ENCODE data around the gene MSI2.

Gene MSI2

GRCh38 chr17:57636985-57637665 lies 380.8 kb downstream of the MSI2 start:
- H3K9ac ChIP-seq (ENCODE audit: insufficient read length, low read depth), result no peak overlapping the region
- DNase-seq (ENCODE audit: low read depth, low spot score), result no peak
- no peaks in the 10 kb centered on the region for H3K27me3 ChIP-seq (ENCODE audit: insufficient read depth, insufficient read length)
- TF ChIP-seq ZNF274 (IDR thresholded peaks at IDR 0.05; ENCODE audit: low read depth, low read length) (no peak), SUZ12 (IDR thresholded peaks at IDR 0.05; ENCODE audit: extremely low read depth, insufficient read depth, insufficient read length) (no peak), YY1 (IDR thresholded peaks at IDR 0.05; ENCODE audit: insufficient read depth, insufficient read length) (no peak)
- H3K4me3 ChIP-seq (ENCODE audit: insufficient read length, low read depth), result no peak overlapping the region
- no peaks in the 10 kb centered on the region for H3K9me3 ChIP-seq (ENCODE audit: insufficient read depth, low read length)
- peaks cover 6% of the 10 kb centered on the region for H3K4me1 ChIP-seq (ENCODE audit: insufficient read depth, insufficient read length)
- H3K36me3 ChIP-seq (ENCODE audit: insufficient read depth, insufficient read length, low read length), result peaks cover 10% of the 10 kb centered on the region

DNA sequence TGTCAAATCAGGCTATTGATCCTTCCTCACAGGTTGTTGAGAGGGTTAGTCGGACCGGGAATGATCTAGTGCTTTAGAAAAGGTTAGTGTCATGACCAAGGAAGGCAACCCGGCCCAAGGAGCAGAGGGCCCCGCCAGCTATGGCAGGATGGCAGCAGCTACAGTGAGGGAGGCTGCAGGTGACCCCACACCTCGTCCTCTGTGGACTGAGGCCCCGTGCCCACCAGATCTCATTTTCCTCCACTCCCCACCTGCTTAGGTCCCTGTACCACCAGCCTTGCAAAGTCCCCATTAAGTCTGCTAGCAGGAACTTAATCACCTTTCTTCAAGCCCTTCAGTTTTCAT lies 381.3 kb downstream of the MSI2 start:
- no peak overlapping the region for H3K9ac ChIP-seq (ENCODE audit: insufficient read length, low read depth)

DNA sequence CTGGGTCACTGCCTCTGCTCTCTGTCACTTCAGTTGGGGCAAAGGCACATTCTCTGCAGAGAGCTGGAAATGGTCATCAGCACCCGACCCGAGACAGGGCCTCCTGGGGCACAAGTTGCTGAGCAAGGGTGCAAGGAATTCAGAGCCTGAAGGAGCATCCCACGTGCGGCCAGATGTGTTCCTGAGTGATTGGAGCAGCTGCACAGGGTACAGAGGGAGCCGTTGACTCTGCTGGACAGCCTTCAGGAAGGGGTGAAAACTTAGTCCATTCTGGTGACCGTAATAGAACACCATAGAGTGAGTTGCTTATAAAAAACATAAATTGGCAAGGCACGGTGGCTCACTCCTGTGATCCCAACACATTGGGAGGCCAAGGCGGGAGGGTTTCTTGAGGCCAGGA lies 382.0 kb downstream of the MSI2 start:
- Histone ChIP-seq H3K27me3 (ENCODE audit: insufficient read depth, insufficient read length) (no peaks in the 10 kb centered on the region), H3K9me3 (ENCODE audit: insufficient read depth, low read length) (no peaks in the 10 kb centered on the region), H3K36me3 (ENCODE audit: insufficient read depth, insufficient read length, low read length) (peaks cover 7% of the 10 kb centered on the region), H3K4me1 (ENCODE audit: insufficient read depth, insufficient read length) (peaks cover 12% of the 10 kb centered on the region), H3K9ac (ENCODE audit: insufficient read length, low read depth) (no peak overlapping the region), H3K4me3 (ENCODE audit: insufficient read length, low read depth) (no peak overlapping the region)
- TF ChIP-seq ZNF274 (IDR thresholded peaks at IDR 0.05; ENCODE audit: low read depth, low read length), result no peak
- TF ChIP-seq SUZ12 (IDR thresholded peaks at IDR 0.05; ENCODE audit: extremely low read depth, insufficient read depth, insufficient read length), result no peak
- no peak for TF ChIP-seq YY1 (IDR thresholded peaks at IDR 0.05; ENCODE audit: insufficient read depth, insufficient read length)
- no peak for DNase-seq (ENCODE audit: low read depth, low spot score)

More for the DNA sequence above, 381.3 kb downstream of the MSI2 start:
- Histone ChIP-seq H3K27me3 (ENCODE audit: insufficient read depth, insufficient read length) (no peaks in the 10 kb centered on the region), H3K36me3 (ENCODE audit: insufficient read depth, insufficient read length, low read length) (peaks cover 5% of the 10 kb centered on the region), H3K4me3 (ENCODE audit: insufficient read length, low read depth) (no peak overlapping the region), H3K9me3 (ENCODE audit: insufficient read depth, low read length) (no peaks in the 10 kb centered on the region), H3K4me1 (ENCODE audit: insufficient read depth, insufficient read length) (peaks cover 6% of the 10 kb centered on the region)
- no peak for DNase-seq (ENCODE audit: low read depth, low spot score)
- TF ChIP-seq YY1 (IDR thresholded peaks at IDR 0.05; ENCODE audit: insufficient read depth, insufficient read length) (no peak), SUZ12 (IDR thresholded peaks at IDR 0.05; ENCODE audit: extremely low read depth, insufficient read depth, insufficient read length) (no peak), ZNF274 (IDR thresholded peaks at IDR 0.05; ENCODE audit: low read depth, low read length) (no peak)

GRCh38 chr17:57639381-57639780 lies 383.1 kb downstream of the MSI2 start:
- DNase-seq (ENCODE audit: low read depth, low spot score), result no peak
- no peak for TF ChIP-seq ZNF274 (IDR thresholded peaks at IDR 0.05; ENCODE audit: low read depth, low read length)
- no peak for TF ChIP-seq YY1 (IDR thresholded peaks at IDR 0.05; ENCODE audit: insufficient read depth, insufficient read length)
- TF ChIP-seq SUZ12 (IDR thresholded peaks at IDR 0.05; ENCODE audit: extremely low read depth, insufficient read depth, insufficient read length), result no peak
- no peak overlapping the region for H3K9ac ChIP-seq (ENCODE audit: insufficient read length, low read depth)
- peaks cover 13% of the 10 kb centered on the region for H3K4me1 ChIP-seq (ENCODE audit: insufficient read depth, insufficient read length)
- H3K4me3 ChIP-seq (ENCODE audit: insufficient read length, low read depth), result no peak overlapping the region
- H3K27me3 ChIP-seq (ENCODE audit: insufficient read depth, insufficient read length), result no peaks in the 10 kb centered on the region
- H3K9me3 ChIP-seq (ENCODE audit: insufficient read depth, low read length), result no peaks in the 10 kb centered on the region
- H3K36me3 ChIP-seq (ENCODE audit: insufficient read depth, insufficient read length, low read length), result peaks cover 8% of the 10 kb centered on the region

DNA sequence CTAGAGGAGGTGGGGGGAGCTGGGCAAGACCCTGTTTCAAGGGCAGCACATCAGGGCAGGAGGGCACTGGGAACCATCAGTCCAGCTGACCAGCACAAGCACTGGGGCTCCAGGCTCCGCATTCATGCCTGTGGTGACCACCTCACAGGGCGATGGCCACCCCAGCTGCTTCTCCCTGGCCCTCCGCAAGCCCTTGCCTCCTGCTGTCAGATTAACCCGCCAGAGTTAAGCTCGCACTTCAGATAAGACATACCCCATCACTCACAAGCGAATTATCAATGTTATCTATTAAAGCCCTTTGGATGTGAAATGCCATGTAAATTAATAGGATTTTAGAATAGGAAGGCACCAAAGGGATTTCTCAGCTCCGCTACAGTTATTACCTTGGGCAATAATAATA lies 383.8 kb downstream of the MSI2 start:
- no peak overlapping the region for H3K9ac ChIP-seq (ENCODE audit: insufficient read length, low read depth)
- H3K4me1 ChIP-seq (ENCODE audit: insufficient read depth, insufficient read length), result peaks cover 13% of the 10 kb centered on the region
- TF ChIP-seq YY1 (IDR thresholded peaks at IDR 0.05; ENCODE audit: insufficient read depth, insufficient read length) (no peak), ZNF274 (IDR thresholded peaks at IDR 0.05; ENCODE audit: low read depth, low read length) (no peak), SUZ12 (IDR thresholded peaks at IDR 0.05; ENCODE audit: extremely low read depth, insufficient read depth, insufficient read length) (no peak)
- H3K27me3 ChIP-seq (ENCODE audit: insufficient read depth, insufficient read length), result no peaks in the 10 kb centered on the region
- H3K9me3 ChIP-seq (ENCODE audit: insufficient read depth, low read length), result no peaks in the 10 kb centered on the region
- H3K4me3 ChIP-seq (ENCODE audit: insufficient read length, low read depth), result no peak overlapping the region
- peaks cover 8% of the 10 kb centered on the region for H3K36me3 ChIP-seq (ENCODE audit: insufficient read depth, insufficient read length, low read length)
- DNase-seq (ENCODE audit: low read depth, low spot score), result no peak

- peaks cover 6% of the 10 kb centered on the region for H3K36me3 ChIP-seq (ENCODE audit: insufficient read depth, insufficient read length, low read length)
- no peaks in the 10 kb centered on the region for H3K27me3 ChIP-seq (ENCODE audit: insufficient read depth, insufficient read length)
- DNase-seq (ENCODE audit: low read depth, low spot score), result no peak
- no peak overlapping the region for H3K9ac ChIP-seq (ENCODE audit: insufficient read length, low read depth)
- H3K9me3 ChIP-seq (ENCODE audit: insufficient read depth, low read length), result no peaks in the 10 kb centered on the region
- H3K4me3 ChIP-seq (ENCODE audit: insufficient read length, low read depth), result no peak overlapping the region
- TF ChIP-seq SUZ12 (IDR thresholded peaks at IDR 0.05; ENCODE audit: extremely low read depth, insufficient read depth, insufficient read length), result no peak
- TF ChIP-seq ZNF274 (IDR thresholded peaks at IDR 0.05; ENCODE audit: low read depth, low read length), result no peak
- no peak for TF ChIP-seq YY1 (IDR thresholded peaks at IDR 0.05; ENCODE audit: insufficient read depth, insufficient read length)
- peaks cover 7% of the 10 kb centered on the region for H3K4me1 ChIP-seq (ENCODE audit: insufficient read depth, insufficient read length)
These were observed 385.4 kb downstream of the MSI2 start for GRCh38 chr17:57641761-57642160.

- Histone ChIP-seq H3K9me3 (ENCODE audit: insufficient read depth, low read length) (no peaks in the 10 kb centered on the region), H3K9ac (ENCODE audit: insufficient read length, low read depth) (peak overlapping the region; percentile 18), H3K4me1 (ENCODE audit: insufficient read depth, insufficient read length) (peaks cover 7% of the 10 kb centered on the region), H3K27me3 (ENCODE audit: insufficient read depth, insufficient read length) (no peaks in the 10 kb centered on the region), H3K36me3 (ENCODE audit: insufficient read depth, insufficient read length, low read length) (peaks cover 6% of the 10 kb centered on the region), H3K4me3 (ENCODE audit: insufficient read length, low read depth) (no peak overlapping the region)
- DNase-seq (ENCODE audit: low read depth, low spot score), result no peak
- no peak for TF ChIP-seq SUZ12 (IDR thresholded peaks at IDR 0.05; ENCODE audit: extremely low read depth, insufficient read depth, insufficient read length)
- no peak for TF ChIP-seq ZNF274 (IDR thresholded peaks at IDR 0.05; ENCODE audit: low read depth, low read length)
- TF ChIP-seq YY1 (IDR thresholded peaks at IDR 0.05; ENCODE audit: insufficient read depth, insufficient read length), result no peak
These were observed 386.7 kb downstream of the MSI2 start for GRCh38 chr17:57643062-57643461.
